ENCODE results near the gene SPATA31D3. TPM values are rescaled to one million over a fixed set of nuclear protein-coding genes. Genes with fewer than 3 reads are reported as not detected.

SPATA31D3 gene
- total and polyA plus RNA-seq, 4 donors = not detected

DNA sequence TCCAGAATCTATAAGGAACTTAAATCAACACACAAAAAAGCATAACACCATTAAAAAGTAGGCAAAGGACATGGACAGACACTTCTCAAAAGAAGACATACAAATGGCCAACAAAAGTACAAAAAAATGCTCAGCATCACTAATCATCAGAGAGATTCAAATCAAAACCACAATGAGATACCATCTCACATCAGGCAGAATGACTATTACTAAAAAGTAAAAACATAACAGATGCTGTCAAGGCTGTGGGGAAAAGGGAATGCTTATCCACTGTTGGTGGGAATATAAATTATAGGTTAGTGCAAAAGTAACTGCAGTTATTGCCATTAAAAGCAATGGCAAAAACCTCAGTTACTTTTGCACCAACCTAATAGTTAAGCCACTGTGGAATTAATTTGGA lies 47.2 kb upstream of the SPATA31D3 start:
- TF ChIP-seq JUND (IDR thresholded peaks at IDR 0.05) = no peak
- TF ChIP-seq RXRA (IDR thresholded peaks at IDR 0.05) = no peak
- no peak for TF ChIP-seq SP1 (IDR thresholded peaks at IDR 0.05)
- TF ChIP-seq, protein P1, sequence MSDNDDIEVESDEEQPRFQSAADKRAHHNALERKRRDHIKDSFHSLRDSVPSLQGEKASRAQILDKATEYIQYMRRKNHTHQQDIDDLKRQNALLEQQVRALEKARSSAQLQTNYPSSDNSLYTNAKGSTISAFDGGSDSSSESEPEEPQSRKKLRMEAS (IDR thresholded peaks at IDR 0.05) = no peak
- TF ChIP-seq FOXA2 (IDR thresholded peaks at IDR 0.05) = no peak
- TF ChIP-seq HNF4A (conservative IDR thresholded peaks at IDR 0.05) = no peak
- no peak for TF ChIP-seq RAD21 (IDR thresholded peaks at IDR 0.05)
- TF ChIP-seq, protein P2, sequence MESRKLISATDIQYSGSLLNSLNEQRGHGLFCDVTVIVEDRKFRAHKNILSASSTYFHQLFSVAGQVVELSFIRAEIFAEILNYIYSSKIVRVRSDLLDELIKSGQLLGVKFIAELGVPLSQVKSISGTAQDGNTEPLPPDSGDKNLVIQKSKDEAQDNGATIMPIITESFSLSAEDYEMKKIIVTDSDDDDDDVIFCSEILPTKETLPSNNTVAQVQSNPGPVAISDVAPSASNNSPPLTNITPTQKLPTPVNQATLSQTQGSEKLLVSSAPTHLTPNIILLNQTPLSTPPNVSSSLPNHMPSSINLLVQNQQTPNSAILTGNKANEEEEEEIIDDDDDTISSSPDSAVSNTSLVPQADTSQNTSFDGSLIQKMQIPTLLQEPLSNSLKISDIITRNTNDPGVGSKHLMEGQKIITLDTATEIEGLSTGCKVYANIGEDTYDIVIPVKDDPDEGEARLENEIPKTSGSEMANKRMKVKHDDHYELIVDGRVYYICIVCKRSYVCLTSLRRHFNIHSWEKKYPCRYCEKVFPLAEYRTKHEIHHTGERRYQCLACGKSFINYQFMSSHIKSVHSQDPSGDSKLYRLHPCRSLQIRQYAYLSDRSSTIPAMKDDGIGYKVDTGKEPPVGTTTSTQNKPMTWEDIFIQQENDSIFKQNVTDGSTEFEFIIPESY (IDR thresholded peaks at IDR 0.05) = no peak
- TF ChIP-seq YY1 (IDR thresholded peaks at IDR 0.05) = no peak
- TF ChIP-seq EGR1 (IDR thresholded peaks at IDR 0.05; ENCODE audit: low read depth in 2 of 2) = no peak
- TF ChIP-seq, protein P3, sequence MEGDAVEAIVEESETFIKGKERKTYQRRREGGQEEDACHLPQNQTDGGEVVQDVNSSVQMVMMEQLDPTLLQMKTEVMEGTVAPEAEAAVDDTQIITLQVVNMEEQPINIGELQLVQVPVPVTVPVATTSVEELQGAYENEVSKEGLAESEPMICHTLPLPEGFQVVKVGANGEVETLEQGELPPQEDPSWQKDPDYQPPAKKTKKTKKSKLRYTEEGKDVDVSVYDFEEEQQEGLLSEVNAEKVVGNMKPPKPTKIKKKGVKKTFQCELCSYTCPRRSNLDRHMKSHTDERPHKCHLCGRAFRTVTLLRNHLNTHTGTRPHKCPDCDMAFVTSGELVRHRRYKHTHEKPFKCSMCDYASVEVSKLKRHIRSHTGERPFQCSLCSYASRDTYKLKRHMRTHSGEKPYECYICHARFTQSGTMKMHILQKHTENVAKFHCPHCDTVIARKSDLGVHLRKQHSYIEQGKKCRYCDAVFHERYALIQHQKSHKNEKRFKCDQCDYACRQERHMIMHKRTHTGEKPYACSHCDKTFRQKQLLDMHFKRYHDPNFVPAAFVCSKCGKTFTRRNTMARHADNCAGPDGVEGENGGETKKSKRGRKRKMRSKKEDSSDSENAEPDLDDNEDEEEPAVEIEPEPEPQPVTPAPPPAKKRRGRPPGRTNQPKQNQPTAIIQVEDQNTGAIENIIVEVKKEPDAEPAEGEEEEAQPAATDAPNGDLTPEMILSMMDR (IDR thresholded peaks at IDR 0.05; ENCODE audit: low read depth, low read length, missing input control) = no peak
- no peak for TF ChIP-seq GABPA (IDR thresholded peaks at IDR 0.05 in 1 of 2, conservative IDR thresholded peaks at IDR 0.05 in 1 of 2)
- H3K36me3 ChIP-seq (ENCODE audit: control insufficient read depth in 4 of 4, insufficient read depth in 3 of 4, low read depth in 1 of 4, low read length in 3 of 4) = no peaks in the 10 kb centered on the region
- H3K27me3 ChIP-seq (ENCODE audit: control insufficient read depth in 4 of 4, insufficient read depth in 4 of 4, low read length in 3 of 4) = no peaks in the 10 kb centered on the region
- H3K4me1 ChIP-seq (ENCODE audit: control insufficient read depth in 4 of 4, insufficient read depth in 4 of 4, low read length in 3 of 4) = no peaks in the 10 kb centered on the region
- H3K9ac ChIP-seq (ENCODE audit: low read depth in 1 of 2, low read length in 2 of 2) = no peak overlapping the region
- H3K4me3 ChIP-seq (ENCODE audit: low read depth in 1 of 3, low read length in 3 of 3) = no peak overlapping the region
- no peak for DNase-seq (ENCODE audit: low spot score)
- H3K9me3 ChIP-seq (ENCODE audit: control insufficient read depth in 4 of 4, low read length in 3 of 4) = no peaks in the 10 kb centered on the region
- H3K27ac ChIP-seq (ENCODE audit: low read depth in 1 of 2, low read length in 2 of 2) = no peak overlapping the region

DNA sequence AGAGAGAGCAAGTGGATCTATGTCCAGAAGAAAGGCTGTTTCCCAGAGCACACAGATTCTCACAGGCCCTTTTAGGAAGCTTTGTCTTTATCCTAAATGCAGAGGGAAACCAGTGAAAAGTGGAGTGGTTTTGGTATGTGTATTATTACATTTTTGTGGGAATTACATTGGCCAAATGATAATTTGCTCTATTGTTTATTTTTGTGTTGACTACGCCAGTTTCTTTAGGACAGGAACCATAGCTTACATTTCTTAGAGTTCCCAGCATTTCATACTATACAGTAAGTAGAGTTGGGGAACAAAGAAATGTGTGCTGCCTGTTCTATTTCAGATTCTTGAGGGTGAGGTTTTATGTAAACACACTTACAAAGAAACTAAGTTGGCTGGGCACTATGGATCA lies 44.4 kb upstream of the SPATA31D3 start:
- H3K4me1 ChIP-seq (ENCODE audit: control insufficient read depth in 4 of 4, insufficient read depth in 4 of 4, low read length in 3 of 4) = no peaks in the 10 kb centered on the region
- DNase-seq (ENCODE audit: low spot score) = no peak
- no peaks in the 10 kb centered on the region for H3K9me3 ChIP-seq (ENCODE audit: control insufficient read depth in 4 of 4, low read length in 3 of 4)
- H3K4me3 ChIP-seq (ENCODE audit: low read depth in 1 of 3, low read length in 3 of 3) = no peak overlapping the region
- no peak overlapping the region for H3K27ac ChIP-seq (ENCODE audit: low read depth in 1 of 2, low read length in 2 of 2)
- no peaks in the 10 kb centered on the region for H3K36me3 ChIP-seq (ENCODE audit: control insufficient read depth in 4 of 4, insufficient read depth in 3 of 4, low read depth in 1 of 4, low read length in 3 of 4)
- no peak overlapping the region for H3K9ac ChIP-seq (ENCODE audit: low read depth in 1 of 2, low read length in 2 of 2)
- H3K27me3 ChIP-seq (ENCODE audit: control insufficient read depth in 4 of 4, insufficient read depth in 4 of 4, low read length in 3 of 4) = no peaks in the 10 kb centered on the region
- TF ChIP-seq, protein P4, sequence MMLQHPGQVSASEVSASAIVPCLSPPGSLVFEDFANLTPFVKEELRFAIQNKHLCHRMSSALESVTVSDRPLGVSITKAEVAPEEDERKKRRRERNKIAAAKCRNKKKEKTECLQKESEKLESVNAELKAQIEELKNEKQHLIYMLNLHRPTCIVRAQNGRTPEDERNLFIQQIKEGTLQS (IDR thresholded peaks at IDR 0.05) = no peak
- TF ChIP-seq RXRA (IDR thresholded peaks at IDR 0.05) (no peak), EGR1 (IDR thresholded peaks at IDR 0.05; ENCODE audit: low read depth in 2 of 2) (no peak), JUND (IDR thresholded peaks at IDR 0.05) (no peak), FOXA2 (IDR thresholded peaks at IDR 0.05) (no peak), TAF1 (conservative IDR thresholded peaks at IDR 0.05) (no peak), GABPA (IDR thresholded peaks at IDR 0.05 in 1 of 2, conservative IDR thresholded peaks at IDR 0.05 in 1 of 2) (no peak), HNF4G (IDR thresholded peaks at IDR 0.05) (no peak), SP1 (IDR thresholded peaks at IDR 0.05) (no peak), HNF4A (conservative IDR thresholded peaks at IDR 0.05) (no peak), NR2F2 (IDR thresholded peaks at IDR 0.05) (no peak), FOXA1 (IDR thresholded peaks at IDR 0.05) (no peak), RAD21 (IDR thresholded peaks at IDR 0.05) (no peak), YY1 (IDR thresholded peaks at IDR 0.05) (no peak)
- TF ChIP-seq, protein P1 (IDR thresholded peaks at IDR 0.05) = no peak
- TF ChIP-seq, protein P3 (IDR thresholded peaks at IDR 0.05; ENCODE audit: low read depth, low read length, missing input control) = no peak
- TF ChIP-seq, protein P2 (IDR thresholded peaks at IDR 0.05) = no peak
- TF ChIP-seq, protein P5, sequence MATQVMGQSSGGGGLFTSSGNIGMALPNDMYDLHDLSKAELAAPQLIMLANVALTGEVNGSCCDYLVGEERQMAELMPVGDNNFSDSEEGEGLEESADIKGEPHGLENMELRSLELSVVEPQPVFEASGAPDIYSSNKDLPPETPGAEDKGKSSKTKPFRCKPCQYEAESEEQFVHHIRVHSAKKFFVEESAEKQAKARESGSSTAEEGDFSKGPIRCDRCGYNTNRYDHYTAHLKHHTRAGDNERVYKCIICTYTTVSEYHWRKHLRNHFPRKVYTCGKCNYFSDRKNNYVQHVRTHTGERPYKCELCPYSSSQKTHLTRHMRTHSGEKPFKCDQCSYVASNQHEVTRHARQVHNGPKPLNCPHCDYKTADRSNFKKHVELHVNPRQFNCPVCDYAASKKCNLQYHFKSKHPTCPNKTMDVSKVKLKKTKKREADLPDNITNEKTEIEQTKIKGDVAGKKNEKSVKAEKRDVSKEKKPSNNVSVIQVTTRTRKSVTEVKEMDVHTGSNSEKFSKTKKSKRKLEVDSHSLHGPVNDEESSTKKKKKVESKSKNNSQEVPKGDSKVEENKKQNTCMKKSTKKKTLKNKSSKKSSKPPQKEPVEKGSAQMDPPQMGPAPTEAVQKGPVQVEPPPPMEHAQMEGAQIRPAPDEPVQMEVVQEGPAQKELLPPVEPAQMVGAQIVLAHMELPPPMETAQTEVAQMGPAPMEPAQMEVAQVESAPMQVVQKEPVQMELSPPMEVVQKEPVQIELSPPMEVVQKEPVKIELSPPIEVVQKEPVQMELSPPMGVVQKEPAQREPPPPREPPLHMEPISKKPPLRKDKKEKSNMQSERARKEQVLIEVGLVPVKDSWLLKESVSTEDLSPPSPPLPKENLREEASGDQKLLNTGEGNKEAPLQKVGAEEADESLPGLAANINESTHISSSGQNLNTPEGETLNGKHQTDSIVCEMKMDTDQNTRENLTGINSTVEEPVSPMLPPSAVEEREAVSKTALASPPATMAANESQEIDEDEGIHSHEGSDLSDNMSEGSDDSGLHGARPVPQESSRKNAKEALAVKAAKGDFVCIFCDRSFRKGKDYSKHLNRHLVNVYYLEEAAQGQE (IDR thresholded peaks at IDR 0.05) = no peak
- WGBS = 95% methylated on average over 1 of the region's 1 CpG
